BE2C (cell line): ENCODE results near the gene KRTAP10-2.

Experiments
- DNase-seq: peaks from one replicate; pipeline ENCODE4 v3.0.0-alpha.2; 2020
- H3K27me3 ChIP-seq: fragments of 250-450 bp; sonication (Bioruptor Pico); 2 replicates; pipeline ENCODE4 v1.5.1; 2020; ENCODE audit warnings: mild to moderate bottlenecking
- H3K36me3 ChIP-seq: fragments of 250-450 bp; sonication (Bioruptor Pico); 2 replicates; pipeline ENCODE4 v1.5.1; 2020; ENCODE audit warnings: mild to moderate bottlenecking
- H3K4me1 ChIP-seq: fragments of 250-450 bp; sonication (Bioruptor Pico); 2 replicates; pipeline ENCODE4 v1.5.1; 2020
- H3K4me3 ChIP-seq: 2 replicates; pipeline ENCODE4 v1.5.1; 2011; ENCODE audit warnings: low read depth, low read length
- H3K9me3 ChIP-seq: fragments of 250-450 bp; sonication (Bioruptor Pico); 2 replicates; pipeline ENCODE4 v1.5.1; 2020
- CTCF ChIP-seq: IDR thresholded peaks from 2 replicates; pipeline ENCODE4 v1.5.1; 2012; ENCODE audit warnings: mild to moderate bottlenecking, low read depth, low read length

Gene KRTAP10-2

GRCh38 chr21:44515359-44516165 is 35.7 kb downstream of the KRTAP10-2 start:
- no peaks in the 10 kb centered on the region for H3K9me3 ChIP-seq
- no peak for TF ChIP-seq CTCF
- H3K4me1 ChIP-seq, result no peaks in the 10 kb centered on the region

GRCh38 chr21:44514746-44515358 is 36.5 kb downstream of the KRTAP10-2 start:
- Histone ChIP-seq H3K36me3 (no peaks in the 10 kb centered on the region), H3K4me3 (no peak overlapping the region), H3K9me3 (no peaks in the 10 kb centered on the region), H3K4me1 (no peaks in the 10 kb centered on the region), H3K27me3 (peaks cover 10% of the 10 kb centered on the region; the same call in 1 of the 2 replicates)
- no peak for TF ChIP-seq CTCF
- DNase-seq, result no peak

More at GRCh38 chr21:44515359-44516165, 35.7 kb downstream of the KRTAP10-2 start:
- no peak for DNase-seq
- H3K27me3 ChIP-seq, result peaks cover 10% of the 10 kb centered on the region; the same call in 1 of the 2 replicates
- H3K36me3 ChIP-seq, result no peaks in the 10 kb centered on the region
- H3K4me3 ChIP-seq, result no peak overlapping the region

GRCh38 chr21:44514218-44514520 is 37.1 kb downstream of the KRTAP10-2 start:
- H3K36me3 ChIP-seq, result no peaks in the 10 kb centered on the region
- no peak for DNase-seq
- peaks cover 10% of the 10 kb centered on the region; the same call in 1 of the 2 replicates for H3K27me3 ChIP-seq
- no peak overlapping the region for H3K4me3 ChIP-seq
- no peaks in the 10 kb centered on the region for H3K4me1 ChIP-seq
- no peaks in the 10 kb centered on the region for H3K9me3 ChIP-seq
- TF ChIP-seq CTCF, result no peak

GRCh38 chr21:44513389-44514217 is 37.7 kb downstream of the KRTAP10-2 start:
- Histone ChIP-seq H3K36me3 (no peaks in the 10 kb centered on the region), H3K9me3 (no peaks in the 10 kb centered on the region), H3K27me3 (peaks cover 16% of the 10 kb centered on the region), H3K4me1 (no peaks in the 10 kb centered on the region), H3K4me3 (no peak overlapping the region)
- TF ChIP-seq CTCF, result no peak
- no peak for DNase-seq

- H3K27me3 ChIP-seq, result peaks cover 24% of the 10 kb centered on the region
- H3K4me1 ChIP-seq, result no peaks in the 10 kb centered on the region
- no peak for TF ChIP-seq CTCF
- H3K36me3 ChIP-seq, result no peaks in the 10 kb centered on the region
- DNase-seq, result no peak
- H3K9me3 ChIP-seq, result no peaks in the 10 kb centered on the region
- H3K4me3 ChIP-seq, result no peak overlapping the region
Measured at GRCh38 chr21:44512496-44513388, 38.6 kb downstream of the KRTAP10-2 start.
